ENCODE data around the gene CRYBG2.

- TF ChIP-seq, protein P1, sequence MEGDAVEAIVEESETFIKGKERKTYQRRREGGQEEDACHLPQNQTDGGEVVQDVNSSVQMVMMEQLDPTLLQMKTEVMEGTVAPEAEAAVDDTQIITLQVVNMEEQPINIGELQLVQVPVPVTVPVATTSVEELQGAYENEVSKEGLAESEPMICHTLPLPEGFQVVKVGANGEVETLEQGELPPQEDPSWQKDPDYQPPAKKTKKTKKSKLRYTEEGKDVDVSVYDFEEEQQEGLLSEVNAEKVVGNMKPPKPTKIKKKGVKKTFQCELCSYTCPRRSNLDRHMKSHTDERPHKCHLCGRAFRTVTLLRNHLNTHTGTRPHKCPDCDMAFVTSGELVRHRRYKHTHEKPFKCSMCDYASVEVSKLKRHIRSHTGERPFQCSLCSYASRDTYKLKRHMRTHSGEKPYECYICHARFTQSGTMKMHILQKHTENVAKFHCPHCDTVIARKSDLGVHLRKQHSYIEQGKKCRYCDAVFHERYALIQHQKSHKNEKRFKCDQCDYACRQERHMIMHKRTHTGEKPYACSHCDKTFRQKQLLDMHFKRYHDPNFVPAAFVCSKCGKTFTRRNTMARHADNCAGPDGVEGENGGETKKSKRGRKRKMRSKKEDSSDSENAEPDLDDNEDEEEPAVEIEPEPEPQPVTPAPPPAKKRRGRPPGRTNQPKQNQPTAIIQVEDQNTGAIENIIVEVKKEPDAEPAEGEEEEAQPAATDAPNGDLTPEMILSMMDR (IDR thresholded peaks at IDR 0.05): no peak
- TF ChIP-seq POLR2A (IDR thresholded peaks at IDR 0.05): no peak
- TF ChIP-seq EP300 (IDR thresholded peaks at IDR 0.05): no peak
Observed at GRCh38 chr1:26337206-26337535, 16.8 kb downstream of the CRYBG2 start.
